H1 (cell line): ENCODE data around the gene ACOT2.

Experiments used
- BACH1 ChIP-seq: IDR thresholded peaks from 2 replicates; pipeline ENCODE4 v1.6.1; 2012; ENCODE audit warnings: low read length, improper control_type of control experiment
- CREB1 ChIP-seq: IDR thresholded peaks from 2 replicates; pipeline ENCODE4 v1.6.1; 2012; ENCODE audit warnings: inconsistent platforms
- CTCF ChIP-seq, 3 experiments: IDR thresholded peaks; 1 replicate in 2 of 3; 2 replicates in 1 of 3; pipeline versions ENCODE4 v1.5.1 to v1.6.1; 2011; ENCODE audit warnings: low read length in 3 of 3, mild to moderate bottlenecking in 3 of 3, inconsistent platforms in 2 of 3, low read depth in 1 of 3, moderate library complexity in 1 of 3; ENCODE audit not compliant: insufficient read depth in 1 of 3; ENCODE audit errors: control extremely low read depth in 1 of 3
- GABPA ChIP-seq: IDR thresholded peaks from 2 replicates; pipeline ENCODE4 v1.6.1; 2011; ENCODE audit warnings: mild to moderate bottlenecking, low read length, moderate library complexity, borderline replicate concordance; ENCODE audit not compliant: insufficient read depth
- KDM1A ChIP-seq: fragments of 200-600, 300-600 bp; sonication (generic); IDR thresholded peaks from 2 replicates; pipeline ENCODE4 v1.7.1; 2016; ENCODE audit warnings: mild to moderate bottlenecking, low read length, borderline replicate concordance
- POLR2A ChIP-seq, 2 experiments: IDR thresholded peaks; 1 replicate in 1 of 2; 2 replicates in 1 of 2; pipeline ENCODE4 v1.6.1; 2011; ENCODE audit warnings: low read depth in 2 of 2, low read length in 2 of 2, mild to moderate bottlenecking in 2 of 2; ENCODE audit errors: control extremely low read depth in 1 of 2
- POLR2AphosphoS5 ChIP-seq: IDR thresholded peaks from 2 replicates; pipeline ENCODE4 v1.6.1; 2011; ENCODE audit warnings: low read depth, low read length
- RFX5 ChIP-seq: IDR thresholded peaks from 2 replicates; pipeline ENCODE4 v1.6.1; 2011; ENCODE audit warnings: low read depth, low read length, improper control_type of control experiment, borderline replicate concordance
- TBP ChIP-seq: IDR thresholded peaks from 2 replicates; pipeline ENCODE4 v1.6.1; 2011; ENCODE audit warnings: low read depth, low read length, improper control_type of control experiment
- USF2 ChIP-seq: IDR thresholded peaks from 2 replicates; pipeline ENCODE4 v1.6.1; 2011; ENCODE audit warnings: low read length, improper control_type of control experiment
- ZNF274 ChIP-seq: IDR thresholded peaks from 2 replicates; pipeline ENCODE4 v1.7.0; 2012; ENCODE audit warnings: low read length, borderline replicate concordance; ENCODE audit errors: extremely low read depth

- TF ChIP-seq POLR2A (IDR thresholded peaks at IDR 0.05; ENCODE audit: control extremely low read depth in 1 of 2, low read depth in 2 of 2, low read length in 2 of 2) (no peak), CREB1 (no peak), BACH1 (no peak), RFX5 (no peak), CTCF (IDR thresholded peaks at IDR 0.05; ENCODE audit: control extremely low read depth in 1 of 3, insufficient read depth in 1 of 3, low read depth in 1 of 3, low read length in 3 of 3) (no peak), ZNF274 (no peak), GABPA (no peak), POLR2AphosphoS5 (no peak), KDM1A (no peak), TBP (no peak), USF2 (no peak)
Observed at GRCh38 chr14:73589116-73589515, 20.1 kb downstream of the ACOT2 start.
